ENCODE data around the gene CASKIN2. TPM values are rescaled to one million over a fixed set of nuclear protein-coding genes. Genes with fewer than 3 reads are reported as not detected.

CASKIN2 gene
- total and polyA plus RNA-seq, 2 of the 4 experiments (the other 2 are of a cell fraction), result 2.9 to 6.9 TPM

GRCh38 chr17:75521951-75522727 lies 6.8 kb upstream of the CASKIN2 start:
- no peak overlapping the region for H3K14ac ChIP-seq (replicated peaks; ENCODE audit: low read depth, low read length)
- H3K18ac ChIP-seq (ENCODE audit: low read depth, low read length), result no peak overlapping the region
- H3K79me1 ChIP-seq (ENCODE audit: low read depth in 1 of 2, low read length in 2 of 2), result peaks cover 8 to 10% of the 10 kb centered on the region in 2 experiments
- no peak overlapping the region for H3K27ac ChIP-seq (ENCODE audit: insufficient read depth, low read length)
- no peak overlapping the region for H2AFZ ChIP-seq (replicated peaks; ENCODE audit: low read length, poor library complexity)
- no peak overlapping the region for H2BK5ac ChIP-seq (ENCODE audit: low read depth, low read length, poor library complexity, severe bottlenecking)
- intact Hi-C loops (cut with micrococcal nuclease), result no loop called here
- in situ Hi-C loops (cut with MboI; ENCODE audit: low sequenced_read_pairs), result no loop called here
- DNase-seq (peak; percentile 66), ATAC-seq (ENCODE audit: low read depth) (no peak)
- H2AK9ac ChIP-seq (replicated peaks; ENCODE audit: low read depth, low read length, poor library complexity), result no peak overlapping the region
- peaks cover 14% of the 10 kb centered on the region for H3K27me3 ChIP-seq (ENCODE audit: control insufficient read depth, insufficient read depth, low read length)
- H4K91ac ChIP-seq (ENCODE audit: insufficient read depth, low read depth, low read length), result no peak overlapping the region
- H2AK5ac ChIP-seq (ENCODE audit: low read depth, low read length), result no peak overlapping the region
- no peak overlapping the region for H3K9ac ChIP-seq (ENCODE audit: low read depth, low read length)
- ChIA-PET POLR2A (ENCODE audit: unreplicated experiment) (interaction anchor here (0.6 kb wide), 1 partner anchor 333 kb away, joined by 12 read pairs; the partner anchor contains the start of gene WBP2), CTCF (interaction anchor here (1.5 kb wide), 1 partner anchor 111 kb away, joined by 3 read pairs; the partner anchor contains the start of gene SMIM5)
- no TSS peak for BruUV-seq (replicated peaks)
- H3K4ac ChIP-seq (ENCODE audit: low read depth, low read length), result no peak overlapping the region
- H3K56ac ChIP-seq (ENCODE audit: extremely low read depth, insufficient read depth, low read length), result no peak overlapping the region
- H4K20me1 ChIP-seq (ENCODE audit: insufficient read depth, low read length), result peaks cover 20% of the 10 kb centered on the region; the same call in 1 of the 2 replicates
- no peaks in the 10 kb centered on the region for H3K9me3 ChIP-seq (ENCODE audit: control insufficient read depth, insufficient read depth, low read length)
- no peak overlapping the region for H3K23ac ChIP-seq (ENCODE audit: low read depth, low read length)
- peaks cover 7% of the 10 kb centered on the region; the same call in 1 of the 2 replicates for H3K36me3 ChIP-seq (ENCODE audit: control insufficient read depth, insufficient read depth, low read length)
- no peak overlapping the region for H2BK20ac ChIP-seq (ENCODE audit: low read depth, low read length)
- H2BK120ac ChIP-seq (ENCODE audit: low read depth, low read length), result no peak overlapping the region
- 0 out of 2 replicates have a peak, but pooled peaks cover 4% of the 10 kb centered on the region for H3K4me1 ChIP-seq (ENCODE audit: control insufficient read depth, insufficient read depth, low read length)
- peaks cover 4% of the 10 kb centered on the region; the same call in 1 of the 2 replicates for H3K9me1 ChIP-seq (ENCODE audit: insufficient read depth, low read length)
- WGBS, 2 experiments (ENCODE audit: extremely low coverage in 2 of 2, insufficient read length in 1 of 2), result 95% methylated on average over 28 of the region's 33 CpGs; no CpG with 5 or more reads in 1 of the 2 experiments
- no peak overlapping the region for H2BK15ac ChIP-seq (ENCODE audit: low read depth, low read length)
- no peak overlapping the region for H3K4me3 ChIP-seq (ENCODE audit: insufficient read depth, low read depth, low read length)
- H4K5ac ChIP-seq (ENCODE audit: low read depth, low read length), result no peak overlapping the region
- TF ChIP-seq RCOR1 (IDR thresholded peaks at IDR 0.05; ENCODE audit: insufficient replicate concordance, low read length), result peak; percentile 48
- no peak for TF ChIP-seq MXI1 (IDR thresholded peaks at IDR 0.05; ENCODE audit: borderline replicate concordance, low read depth, low read length)
- no peak for TF ChIP-seq POLR2A (IDR thresholded peaks at IDR 0.05; ENCODE audit: low read depth, low read length)
- TF ChIP-seq CEBPB (IDR thresholded peaks at IDR 0.05; ENCODE audit: low read depth, low read length), result no peak
- no peak for TF ChIP-seq RAD21 (IDR thresholded peaks at IDR 0.05; ENCODE audit: low read length)
- no peak for TF ChIP-seq ELK1 (IDR thresholded peaks at IDR 0.05; ENCODE audit: borderline replicate concordance, low read depth, low read length)
- no peak overlapping the region for H3K4me2 ChIP-seq (ENCODE audit: low read depth, low read length)
- H4K8ac ChIP-seq (ENCODE audit: low read depth in 2 of 2, low read length in 2 of 2), result no peak overlapping the region
- dilution Hi-C loops (cut with HindIII; ENCODE audit: low sequenced_read_pairs, unreplicated experiment), result no loop called here

Data from IMR-90 (cell line).